ENCODE data around the gene EIF1B. TPM values are rescaled to one million over a fixed set of nuclear protein-coding genes. Genes with fewer than 3 reads are reported as not detected.

The EIF1B gene
- total RNA-seq: 10 to 100 TPM in 1 of 2 donors, 1 to 10 TPM in 1; 5.3 to 15.8 TPM

DNA sequence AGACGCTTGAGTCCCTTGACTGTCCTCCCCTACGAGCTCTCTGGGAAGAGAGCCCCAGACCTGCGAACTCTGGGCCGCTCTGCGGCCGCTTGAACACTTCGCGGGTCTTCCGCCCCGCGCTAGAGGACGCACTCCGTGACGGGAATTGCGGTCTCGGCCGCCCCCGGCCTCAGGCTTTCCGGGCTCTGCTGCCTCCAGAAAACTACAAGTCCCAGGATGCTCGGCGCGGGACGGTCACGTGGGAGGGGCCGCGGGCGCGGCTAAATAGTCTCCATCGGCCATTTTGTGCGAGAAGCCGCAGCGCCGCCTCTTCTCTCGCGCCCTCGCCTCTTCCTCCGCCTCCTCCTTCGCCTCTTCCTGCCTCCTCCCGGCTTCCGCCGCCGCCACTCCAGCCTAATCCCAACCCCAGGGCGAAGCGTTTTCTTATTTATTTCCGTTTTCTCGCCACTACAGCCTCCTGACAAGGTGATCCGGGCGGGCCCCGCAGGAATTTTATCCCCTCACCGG lies at the start of gene EIF1B:
Gene EIF1B, plus strand, starts transcription at position 290 of the 507 bp plus-strand sequence. CDS start 235 bp downstream, outside the sequence.
- Histone ChIP-seq H3K27ac (peak within 1 kb of the TSS; percentile 88 to 96 (median 93)), H3K4me1 (peaks cover 45% of the 10 kb centered on the region), H3K36me3 (replicated peaks in 1 of 2; ENCODE audit: insufficient read depth in 1 of 2, low read depth in 2 of 2) (no peaks in the 10 kb centered on the region), H3K9me3 (no peaks in the 10 kb centered on the region), H3K27me3 (no peaks in the 10 kb centered on the region), H3K4me3 (peak within 1 kb of the TSS; percentile 97 to 98)
- DNase-seq (peak; percentile 98 to 99 (median 98)), ATAC-seq (peak; percentile 96)
- TF ChIP-seq, protein P1, sequence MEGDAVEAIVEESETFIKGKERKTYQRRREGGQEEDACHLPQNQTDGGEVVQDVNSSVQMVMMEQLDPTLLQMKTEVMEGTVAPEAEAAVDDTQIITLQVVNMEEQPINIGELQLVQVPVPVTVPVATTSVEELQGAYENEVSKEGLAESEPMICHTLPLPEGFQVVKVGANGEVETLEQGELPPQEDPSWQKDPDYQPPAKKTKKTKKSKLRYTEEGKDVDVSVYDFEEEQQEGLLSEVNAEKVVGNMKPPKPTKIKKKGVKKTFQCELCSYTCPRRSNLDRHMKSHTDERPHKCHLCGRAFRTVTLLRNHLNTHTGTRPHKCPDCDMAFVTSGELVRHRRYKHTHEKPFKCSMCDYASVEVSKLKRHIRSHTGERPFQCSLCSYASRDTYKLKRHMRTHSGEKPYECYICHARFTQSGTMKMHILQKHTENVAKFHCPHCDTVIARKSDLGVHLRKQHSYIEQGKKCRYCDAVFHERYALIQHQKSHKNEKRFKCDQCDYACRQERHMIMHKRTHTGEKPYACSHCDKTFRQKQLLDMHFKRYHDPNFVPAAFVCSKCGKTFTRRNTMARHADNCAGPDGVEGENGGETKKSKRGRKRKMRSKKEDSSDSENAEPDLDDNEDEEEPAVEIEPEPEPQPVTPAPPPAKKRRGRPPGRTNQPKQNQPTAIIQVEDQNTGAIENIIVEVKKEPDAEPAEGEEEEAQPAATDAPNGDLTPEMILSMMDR (IDR thresholded peaks at IDR 0.05): peak; percentile 82 to 98 (median 93)
- TF ChIP-seq POLR2A (IDR thresholded peaks at IDR 0.05): peak; percentile 95 to 97 (median 96)
- intact Hi-C loops (cut with DNase I): no loop called here
- WGBS, 2 donors: 0 to 1% methylated on average over 26 to 48 of the region's 50 CpGs

DNA sequence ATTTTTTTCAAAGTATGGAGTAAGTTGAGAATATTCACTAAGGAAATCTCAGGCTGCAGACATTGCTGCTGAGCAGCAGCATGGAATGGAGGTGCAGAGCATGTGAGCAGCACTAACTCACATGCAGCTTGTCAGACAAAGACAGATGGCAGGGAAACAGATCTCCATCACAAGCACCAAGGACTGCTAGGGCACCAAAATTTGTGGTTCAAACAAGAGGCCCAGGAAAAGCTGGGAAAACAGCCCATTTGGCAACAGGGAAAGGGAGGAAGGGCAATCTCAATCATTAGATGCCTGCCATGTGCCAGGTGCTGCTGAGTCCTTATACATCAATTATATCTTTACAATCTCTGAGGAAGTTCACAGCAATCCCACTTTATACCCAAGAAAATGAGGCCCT lies 47.2 kb upstream of the EIF1B start:
- H3K9me3 ChIP-seq: no peaks in the 10 kb centered on the region
- no peak overlapping the region for H3K4me3 ChIP-seq
- no peaks in the 10 kb centered on the region for H3K27me3 ChIP-seq
- TF ChIP-seq, protein P1 (IDR thresholded peaks at IDR 0.05): no peak
- no peak for TF ChIP-seq POLR2A (IDR thresholded peaks at IDR 0.05)
- no peak overlapping the region for H3K27ac ChIP-seq
- intact Hi-C loops (cut with DNase I): no loop called here
- no peaks in the 10 kb centered on the region for H3K36me3 ChIP-seq (replicated peaks in 1 of 2; ENCODE audit: insufficient read depth in 1 of 2, low read depth in 2 of 2)
- no peak for ATAC-seq
- DNase-seq: no peak
- H3K4me1 ChIP-seq: no peaks in the 10 kb centered on the region

DNA sequence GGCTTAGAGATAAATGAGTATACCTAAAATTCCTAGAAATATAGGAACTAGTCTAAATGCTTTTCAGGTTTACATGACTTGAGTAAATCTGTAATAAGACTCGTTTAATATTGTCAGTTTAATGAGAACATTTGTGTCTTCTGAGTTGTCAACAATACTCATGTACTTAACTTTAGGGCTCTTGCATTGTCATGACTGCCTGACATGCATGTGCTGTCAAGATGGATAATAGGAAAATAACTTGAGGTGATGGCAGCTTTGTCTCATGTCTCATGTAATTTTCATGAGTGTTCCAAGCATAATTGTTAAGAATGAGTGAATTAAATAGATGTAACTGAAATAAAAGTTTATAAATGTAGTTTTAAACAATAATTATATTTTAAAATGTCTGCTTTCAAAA lies 45.1 kb upstream of the EIF1B start:
- Histone ChIP-seq H3K9me3 (no peaks in the 10 kb centered on the region), H3K4me3 (no peak overlapping the region), H3K27me3 (no peaks in the 10 kb centered on the region), H3K36me3 (replicated peaks in 1 of 2; ENCODE audit: insufficient read depth in 1 of 2, low read depth in 2 of 2) (no peaks in the 10 kb centered on the region), H3K4me1 (no peaks in the 10 kb centered on the region), H3K27ac (no peak overlapping the region)
- no peak for TF ChIP-seq POLR2A (IDR thresholded peaks at IDR 0.05)
- TF ChIP-seq, protein P1 (IDR thresholded peaks at IDR 0.05): no peak
- ATAC-seq: no peak
- intact Hi-C loops (cut with DNase I): no loop called here
- 66 to 68% methylated on average over 1 of the region's 1 CpG for WGBS, 2 donors
- DNase-seq: no peak

DNA sequence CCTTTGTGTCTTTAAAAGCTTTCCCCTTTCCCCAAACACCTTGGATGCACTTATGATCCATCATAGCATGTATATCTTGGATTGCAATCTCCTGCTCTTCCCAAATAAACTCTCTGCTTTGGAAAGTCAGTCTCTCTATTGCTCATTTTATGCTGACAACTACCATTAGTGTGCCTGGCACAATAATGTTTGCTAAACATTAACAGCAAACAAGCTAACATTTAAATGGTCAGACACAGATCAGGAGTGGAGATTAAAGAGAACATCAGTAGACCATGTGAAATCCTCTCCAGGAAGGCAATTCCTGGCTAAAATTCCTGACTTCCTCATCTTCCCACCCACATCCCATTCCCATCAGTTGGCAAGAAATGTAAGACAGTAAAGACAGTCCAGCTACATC lies 44.3 kb upstream of the EIF1B start:
- H3K4me1 ChIP-seq: no peaks in the 10 kb centered on the region
- no peak for DNase-seq
- ATAC-seq: no peak
- H3K27ac ChIP-seq: no peak overlapping the region
- no peak overlapping the region for H3K4me3 ChIP-seq
- TF ChIP-seq, protein P1 (IDR thresholded peaks at IDR 0.05): no peak
- no peak for TF ChIP-seq POLR2A (IDR thresholded peaks at IDR 0.05)
- intact Hi-C loops (cut with DNase I): no loop called here
- no peaks in the 10 kb centered on the region for H3K9me3 ChIP-seq
- no peaks in the 10 kb centered on the region for H3K36me3 ChIP-seq (replicated peaks in 1 of 2; ENCODE audit: insufficient read depth in 1 of 2, low read depth in 2 of 2)
- no peaks in the 10 kb centered on the region for H3K27me3 ChIP-seq

Measured in body of pancreas (tissue), 4 donors.